ENCODE data around the gene RAPGEF6.
A peak's percentile ranks its signal among the peaks of the same experiment; 100 is the strongest.
"Not testable (repeated sequence)": the region's sequence is repeated elsewhere in the genome, so short reads cannot be mapped to it uniquely, and the experiment has no call there.

RAPGEF6 gene

GRCh38 chr5:131380238-131380637 lies 254.8 kb downstream of the RAPGEF6 start:
- DNase-seq = not testable (repeated sequence)

DNA sequence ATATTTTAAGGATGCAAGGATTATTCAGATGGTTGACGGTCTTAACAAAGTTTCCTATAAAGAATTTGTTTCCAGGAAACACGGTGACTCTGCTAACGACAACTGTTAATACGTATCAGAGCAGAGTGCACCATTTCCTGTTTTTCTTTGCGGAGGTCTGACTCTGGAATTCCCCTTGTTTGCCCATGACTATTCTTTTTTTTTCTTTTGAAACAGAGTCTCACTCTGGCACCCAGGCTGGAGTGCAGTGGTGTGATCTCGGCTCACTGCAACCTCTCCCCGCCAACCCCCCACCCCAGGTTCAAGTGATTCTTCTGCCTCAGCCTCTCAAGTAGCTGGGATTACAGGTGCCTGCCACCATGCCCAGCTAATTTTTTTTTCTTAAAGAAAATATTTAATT lies 255.3 kb downstream of the RAPGEF6 start:
- DNase-seq = peak; percentile 73

DNA sequence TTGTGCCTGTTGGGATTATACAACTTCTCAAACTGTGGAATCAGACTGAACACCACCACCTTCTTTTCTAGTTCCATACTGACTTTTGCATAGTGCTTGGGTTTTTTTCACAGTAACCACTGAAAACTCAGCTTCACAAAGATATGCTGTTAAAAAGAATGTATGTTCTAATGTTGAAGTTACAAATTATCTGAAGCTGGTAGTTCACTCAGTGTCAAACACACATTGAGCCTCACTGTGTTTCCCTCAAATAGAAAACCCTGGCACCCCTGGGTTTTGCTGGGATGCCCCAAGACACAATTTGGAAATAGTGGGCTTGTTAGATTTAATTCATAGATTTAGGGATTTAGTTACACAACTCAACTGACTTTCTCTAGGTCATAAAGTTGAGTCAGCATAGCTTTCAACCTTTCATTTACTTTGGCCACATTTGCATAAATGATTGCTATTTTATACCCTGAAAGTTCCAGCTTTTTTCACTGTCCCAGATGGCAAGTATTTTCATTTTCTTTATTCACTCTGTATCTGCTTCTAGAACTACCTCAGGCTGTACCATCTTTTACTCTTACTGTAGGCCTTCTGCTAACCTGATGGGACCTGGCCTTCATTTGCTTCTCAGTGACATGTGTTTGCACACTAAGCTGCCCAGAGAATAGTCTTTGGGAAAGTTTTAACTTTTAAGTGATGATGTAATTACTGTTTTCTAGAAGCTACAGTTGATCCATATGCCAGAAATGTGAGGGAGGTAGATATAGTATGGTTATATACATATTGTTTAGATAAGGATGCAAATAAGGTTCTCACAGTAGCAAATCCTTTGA lies 256.1 kb downstream of the RAPGEF6 start:
- no peak for DNase-seq

DNA sequence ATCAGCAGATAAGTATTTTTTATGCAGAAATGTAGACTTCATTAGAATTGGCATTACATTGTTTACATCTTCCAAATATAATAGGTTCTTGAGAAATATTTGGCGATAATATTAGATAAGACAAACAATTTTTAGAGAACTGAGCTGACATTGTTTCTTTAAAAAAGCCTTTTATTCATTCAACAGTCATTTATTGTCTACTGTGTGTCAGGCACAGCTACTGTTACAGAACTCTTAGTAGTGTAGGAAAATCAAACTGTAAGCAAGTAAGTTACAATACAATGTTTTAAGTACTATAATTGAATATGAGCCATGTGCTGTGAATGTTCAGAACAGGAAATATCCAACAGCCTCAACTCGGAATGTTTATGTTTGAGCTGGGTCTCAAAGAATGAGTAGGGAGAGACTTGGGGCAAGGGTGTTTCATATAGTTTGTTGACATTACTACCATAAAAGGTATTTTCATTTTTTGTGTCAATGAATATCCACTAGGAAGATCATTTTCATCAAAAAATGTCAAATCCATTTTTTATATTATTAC lies 257.2 kb downstream of the RAPGEF6 start:
- DNase-seq = no peak

- no peak for DNase-seq
Observed at GRCh38 chr5:131377346-131377745, 257.7 kb downstream of the RAPGEF6 start.

- DNase-seq = no peak
Observed at GRCh38 chr5:131375351-131375750, 259.7 kb downstream of the RAPGEF6 start.
